ENCODE measurements around the gene PPL.
A peak's percentile ranks its signal among the peaks of the same experiment; 100 is the strongest.

Gene PPL

DNA sequence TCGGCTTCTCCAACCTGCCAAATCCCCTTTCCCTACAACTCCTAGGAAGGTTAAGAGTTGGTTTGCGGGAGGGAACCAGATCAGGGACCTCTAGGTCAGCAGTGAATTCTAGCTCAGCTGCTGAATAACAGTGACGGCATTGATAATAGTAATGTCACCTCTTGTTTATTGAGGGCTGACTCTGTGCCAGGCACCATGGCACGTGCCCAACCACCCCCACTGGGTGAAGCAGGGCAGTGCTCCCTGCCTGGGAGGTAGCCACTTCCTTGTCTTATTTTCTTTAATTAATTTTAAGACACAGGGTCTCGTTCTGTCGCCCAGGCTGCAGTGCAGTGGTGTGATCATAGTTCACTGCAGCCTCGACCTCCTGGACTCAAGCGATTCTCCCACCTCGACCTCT lies 5.5 kb upstream of the PPL start:
- H3K4me2 ChIP-seq = peak overlapping the region; percentile 38; the same call in 1 of the 2 replicates
- no peaks in the 10 kb centered on the region for H3K36me3 ChIP-seq (ENCODE audit: insufficient read depth)
- no peaks in the 10 kb centered on the region for H3K27me3 ChIP-seq (ENCODE audit: insufficient read depth, low read depth)
- no peak overlapping the region for H3K9ac ChIP-seq
- H2AFZ ChIP-seq (ENCODE audit: low read depth) = no peak overlapping the region
- peaks cover 51% of the 10 kb centered on the region for H3K4me1 ChIP-seq (ENCODE audit: low read depth, poor library complexity, severe bottlenecking)
- H4K20me1 ChIP-seq (ENCODE audit: insufficient read depth) = no peaks in the 10 kb centered on the region
- H3K79me2 ChIP-seq (ENCODE audit: insufficient read depth, low read depth) = no peaks in the 10 kb centered on the region
- H3K4me3 ChIP-seq (IDR thresholded peaks at IDR 0.05; ENCODE audit: insufficient read depth, low read depth, low read length) = no peak overlapping the region
- TF ChIP-seq CTCF (conservative IDR thresholded peaks at IDR 0.05; ENCODE audit: low read depth, low read length) = no peak
- peak overlapping the region; percentile 55; the same call in 1 of the 2 replicates for H3K27ac ChIP-seq

- Histone ChIP-seq H3K79me2 (ENCODE audit: insufficient read depth, low read depth) (no peaks in the 10 kb centered on the region), H3K27ac (peak overlapping the region; percentile 55; the same call in 1 of the 2 replicates), H2AFZ (ENCODE audit: low read depth) (peak overlapping the region; percentile 9; the same call in 1 of the 2 replicates), H3K4me3 (IDR thresholded peaks at IDR 0.05; ENCODE audit: insufficient read depth, low read depth, low read length) (no peak overlapping the region), H3K4me1 (ENCODE audit: low read depth, poor library complexity, severe bottlenecking) (peaks cover 58% of the 10 kb centered on the region), H3K36me3 (ENCODE audit: insufficient read depth) (no peaks in the 10 kb centered on the region), H4K20me1 (ENCODE audit: insufficient read depth) (no peaks in the 10 kb centered on the region), H3K4me2 (peak overlapping the region; percentile 38), H3K9ac (no peak overlapping the region), H3K27me3 (ENCODE audit: insufficient read depth, low read depth) (no peaks in the 10 kb centered on the region)
- no peak for TF ChIP-seq CTCF (conservative IDR thresholded peaks at IDR 0.05; ENCODE audit: low read depth, low read length)
These were observed 3.8 kb upstream of the PPL start for GRCh38 chr16:4940719-4941118.

DNA sequence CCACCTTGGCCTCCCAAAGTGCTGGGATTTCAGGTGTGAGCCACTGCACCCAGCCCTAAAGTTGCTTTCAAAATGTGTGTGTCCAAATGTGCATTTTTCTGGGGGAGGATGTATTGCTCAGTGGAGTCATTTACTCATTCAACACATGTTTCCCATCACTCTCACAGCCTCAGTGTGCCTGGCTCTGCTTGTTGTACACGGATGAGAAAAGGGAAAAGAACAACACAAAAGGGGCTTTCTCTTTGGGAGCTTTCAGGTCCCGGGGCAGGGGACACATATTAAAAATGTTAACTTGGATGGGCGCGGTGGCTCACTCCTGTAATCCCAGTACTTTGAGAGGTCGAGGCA lies 1.7 kb upstream of the PPL start:
- Histone ChIP-seq H3K4me1 (ENCODE audit: low read depth, poor library complexity, severe bottlenecking) (peaks cover 42% of the 10 kb centered on the region), H2AFZ (ENCODE audit: low read depth) (no peak overlapping the region), H3K4me2 (no peak overlapping the region), H4K20me1 (ENCODE audit: insufficient read depth) (no peaks in the 10 kb centered on the region), H3K27ac (no peak overlapping the region), H3K27me3 (ENCODE audit: insufficient read depth, low read depth) (no peaks in the 10 kb centered on the region), H3K9ac (no peak overlapping the region), H3K79me2 (ENCODE audit: insufficient read depth, low read depth) (no peaks in the 10 kb centered on the region), H3K4me3 (IDR thresholded peaks at IDR 0.05; ENCODE audit: insufficient read depth, low read depth, low read length) (no peak overlapping the region), H3K36me3 (ENCODE audit: insufficient read depth) (no peaks in the 10 kb centered on the region)
- no peak for TF ChIP-seq CTCF (conservative IDR thresholded peaks at IDR 0.05; ENCODE audit: low read depth, low read length)

- H3K27me3 ChIP-seq (ENCODE audit: insufficient read depth, low read depth) = no peaks in the 10 kb centered on the region
- TF ChIP-seq CTCF (conservative IDR thresholded peaks at IDR 0.05; ENCODE audit: low read depth, low read length) = no peak
- no peaks in the 10 kb centered on the region for H3K36me3 ChIP-seq (ENCODE audit: insufficient read depth)
- H3K4me3 ChIP-seq (IDR thresholded peaks at IDR 0.05; ENCODE audit: insufficient read depth, low read depth, low read length) = no peak overlapping the region
- H3K4me2 ChIP-seq = no peak overlapping the region
- H3K9ac ChIP-seq = no peak overlapping the region
- H3K27ac ChIP-seq = no peak overlapping the region
- H3K4me1 ChIP-seq (ENCODE audit: low read depth, poor library complexity, severe bottlenecking) = peaks cover 37% of the 10 kb centered on the region
- no peaks in the 10 kb centered on the region for H3K79me2 ChIP-seq (ENCODE audit: insufficient read depth, low read depth)
- H4K20me1 ChIP-seq (ENCODE audit: insufficient read depth) = no peaks in the 10 kb centered on the region
- no peak overlapping the region for H2AFZ ChIP-seq (ENCODE audit: low read depth)
These were observed 1.1 kb upstream of the PPL start for GRCh38 chr16:4937782-4938682.

Data from KMS-11 (cell line).